Muscle of leg (tissue), 11 donors: Measurements from ENCODE around the gene SPRR4. TPM values are rescaled to one million over a fixed set of nuclear protein-coding genes. Genes with fewer than 3 reads are reported as not detected.

ENCODE experiments used
- DNase-seq: peaks from one replicate; pipeline ENCODE4 v3.0.0; 2013
- H3K27ac ChIP-seq: one replicate; pipeline ENCODE4 v1.5.1; 2013; ENCODE audit warnings: mild to moderate bottlenecking, low read length, control low read depth
- H3K27me3 ChIP-seq: one replicate; pipeline ENCODE4 v1.6.1; 2013; ENCODE audit warnings: low read length; ENCODE audit not compliant: control insufficient read depth, insufficient read depth
- H3K36me3 ChIP-seq: one replicate; pipeline ENCODE4 v1.6.1; 2013; ENCODE audit warnings: low read length; ENCODE audit not compliant: control insufficient read depth, insufficient read depth
- H3K4me1 ChIP-seq: one replicate; pipeline ENCODE4 v1.6.1; 2013; ENCODE audit warnings: low read length; ENCODE audit not compliant: control insufficient read depth, insufficient read depth
- H3K4me3 ChIP-seq: one replicate; pipeline ENCODE4 v1.5.1; 2013; ENCODE audit warnings: low read length, control low read depth
- H3K9me3 ChIP-seq: replicated peaks from 2 replicates; pipeline ENCODE4 v1.6.1; 2013; ENCODE audit warnings: low read depth, low read length; ENCODE audit not compliant: control insufficient read depth
- WGBS: methylation state at CpG from one replicate; pipeline ENCODE4 v1.1.5; 2013; ENCODE audit warnings: missing lambda C conversion rate; ENCODE audit not compliant: insufficient coverage; 5-methylcytosine and 5-hydroxymethylcytosine counted together
- polyA plus RNA-seq, 8 donors: library from polyadenylated mRNA; unstranded; fragments of 120-200 nt; gene quantifications; one replicate each; pipeline versions ENCODE4 v1.2.1 to v1.2.3, GENCODE V29; 2013; ENCODE audit warnings: inconsistent platforms in 1 of 8, low replicate concordance in 1 of 8; ENCODE audit not compliant: insufficient read length in 8 of 8, insufficient read depth in 1 of 8
- total RNA-seq: library from RNA; stranded (reverse); fragments of 120-200 nt; gene quantifications from one replicate; pipeline ENCODE4 v1.2.4, GENCODE V29; 2013

The SPRR4 gene
- total and polyA plus RNA-seq, 9 donors, result not detected

- 100% methylated on average over 1 of the region's 4 CpGs for WGBS
- H3K36me3 ChIP-seq, result no peaks in the 10 kb centered on the region
- no peak within 1 kb of the TSS for H3K4me3 ChIP-seq
- H3K4me1 ChIP-seq, result no peaks in the 10 kb centered on the region
- H3K27ac ChIP-seq, result no peak within 1 kb of the TSS
- H3K9me3 ChIP-seq, result no peaks in the 10 kb centered on the region
- DNase-seq, result no peak
- H3K27me3 ChIP-seq, result no peaks in the 10 kb centered on the region
These were observed 23.7 kb upstream of the SPRR4 start, which contains the start of gene SPRR5 for GRCh38 chr1:152946651-152947256. TSS of gene SPRR5 (plus strand) at chr1:152947206. CDS start at chr1:152948555, 1,349 bp downstream.

- WGBS, result no CpG with 5 or more reads among the region's 5 CpGs
- Histone ChIP-seq H3K9me3 (no peaks in the 10 kb centered on the region), H3K4me1 (no peaks in the 10 kb centered on the region), H3K4me3 (no peak overlapping the region), H3K27ac (no peak overlapping the region), H3K36me3 (no peaks in the 10 kb centered on the region), H3K27me3 (no peaks in the 10 kb centered on the region)
- DNase-seq, result no peak
These were observed 18.7 kb upstream of the SPRR4 start for GRCh38 chr1:152951711-152952110.

GRCh38 chr1:152953761-152954160 is 16.7 kb upstream of the SPRR4 start:
- no peaks in the 10 kb centered on the region for H3K36me3 ChIP-seq
- H3K4me3 ChIP-seq, result no peak overlapping the region
- H3K27ac ChIP-seq, result no peak overlapping the region
- H3K27me3 ChIP-seq, result no peaks in the 10 kb centered on the region
- 70% methylated on average over 3 of the region's 7 CpGs for WGBS
- H3K9me3 ChIP-seq, result no peaks in the 10 kb centered on the region
- no peaks in the 10 kb centered on the region for H3K4me1 ChIP-seq
- DNase-seq, result no peak

GRCh38 chr1:152954436-152954835 is 16.0 kb upstream of the SPRR4 start:
- no peaks in the 10 kb centered on the region for H3K36me3 ChIP-seq
- H3K4me3 ChIP-seq, result no peak overlapping the region
- no peaks in the 10 kb centered on the region for H3K9me3 ChIP-seq
- no peak overlapping the region for H3K27ac ChIP-seq
- no peak for DNase-seq
- WGBS, result 100% methylated on average over 1 of the region's 6 CpGs
- no peaks in the 10 kb centered on the region for H3K27me3 ChIP-seq
- no peaks in the 10 kb centered on the region for H3K4me1 ChIP-seq

- H3K9me3 ChIP-seq, result no peaks in the 10 kb centered on the region
- DNase-seq, result no peak
- WGBS, result no CpG with 5 or more reads among the region's 3 CpGs
These were observed 12.9 kb upstream of the SPRR4 start for GRCh38 chr1:152957561-152957960.

GRCh38 chr1:152959273-152959672 is 11.2 kb upstream of the SPRR4 start:
- H3K4me3 ChIP-seq, result no peak overlapping the region
- H3K4me1 ChIP-seq, result no peaks in the 10 kb centered on the region
- H3K27me3 ChIP-seq, result no peaks in the 10 kb centered on the region
- no peaks in the 10 kb centered on the region for H3K9me3 ChIP-seq
- no peak overlapping the region for H3K27ac ChIP-seq
- no CpG with 5 or more reads among the region's 3 CpGs for WGBS
- H3K36me3 ChIP-seq, result no peaks in the 10 kb centered on the region
- no peak for DNase-seq

More at GRCh38 chr1:152957561-152957960, 12.9 kb upstream of the SPRR4 start:
- H3K4me1 ChIP-seq, result no peaks in the 10 kb centered on the region
- H3K27me3 ChIP-seq, result no peaks in the 10 kb centered on the region
- no peak overlapping the region for H3K27ac ChIP-seq
- no peak overlapping the region for H3K4me3 ChIP-seq
- H3K36me3 ChIP-seq, result no peaks in the 10 kb centered on the region

GRCh38 chr1:152959801-152960451 is 10.5 kb upstream of the SPRR4 start:
- H3K36me3 ChIP-seq, result no peaks in the 10 kb centered on the region

GRCh38 chr1:152960452-152961044 is 9.9 kb upstream of the SPRR4 start:
- no peaks in the 10 kb centered on the region for H3K4me1 ChIP-seq
- 60% methylated on average over 1 of the region's 10 CpGs for WGBS
- no peak overlapping the region for H3K4me3 ChIP-seq
- no peaks in the 10 kb centered on the region for H3K9me3 ChIP-seq
- no peaks in the 10 kb centered on the region for H3K36me3 ChIP-seq
- DNase-seq, result no peak
- H3K27me3 ChIP-seq, result no peaks in the 10 kb centered on the region
- H3K27ac ChIP-seq, result no peak overlapping the region

More at GRCh38 chr1:152959801-152960451, 10.5 kb upstream of the SPRR4 start:
- Histone ChIP-seq H3K27me3 (no peaks in the 10 kb centered on the region), H3K4me1 (no peaks in the 10 kb centered on the region), H3K27ac (no peak overlapping the region), H3K9me3 (no peaks in the 10 kb centered on the region), H3K4me3 (no peak overlapping the region)
- 90% methylated on average over 9 of the region's 10 CpGs for WGBS
- DNase-seq, result no peak

- no peaks in the 10 kb centered on the region for H3K9me3 ChIP-seq
- no peak overlapping the region for H3K4me3 ChIP-seq
- H3K4me1 ChIP-seq, result no peaks in the 10 kb centered on the region
- WGBS, result 84% methylated on average over 3 of the region's 7 CpGs
- H3K36me3 ChIP-seq, result no peaks in the 10 kb centered on the region
- no peak overlapping the region for H3K27ac ChIP-seq
- H3K27me3 ChIP-seq, result no peaks in the 10 kb centered on the region
- DNase-seq, result no peak
These were observed 9.1 kb upstream of the SPRR4 start for GRCh38 chr1:152961226-152961891.

- 75% methylated on average over 2 of the region's 2 CpGs for WGBS
- DNase-seq, result no peak
These were observed 7.5 kb upstream of the SPRR4 start for GRCh38 chr1:152962876-152963415.

More at GRCh38 chr1:152962876-152963415, 7.5 kb upstream of the SPRR4 start:
- no peaks in the 10 kb centered on the region for H3K4me1 ChIP-seq
- H3K9me3 ChIP-seq, result no peaks in the 10 kb centered on the region
- no peak overlapping the region for H3K27ac ChIP-seq
- no peaks in the 10 kb centered on the region for H3K36me3 ChIP-seq
- no peaks in the 10 kb centered on the region for H3K27me3 ChIP-seq
- no peak overlapping the region for H3K4me3 ChIP-seq
